HG03066 (cell line): ENCODE data around the gene PRR30.
"Not testable (repeated sequence)": the region's sequence is repeated elsewhere in the genome, so short reads cannot be mapped to it uniquely, and the experiment has no call there.

ENCODE experiments used
- ATAC-seq: cut with Tn5 transposase; IDR thresholded peaks from one replicate; pipeline ENCODE4 v1.9.1; 2021; ENCODE audit warnings: low read depth; ENCODE audit not compliant: unreplicated experiment

Gene PRR30

GRCh38 chr2:27139310-27139709 is at the start of gene PRR30:
Gene PRR30 (minus strand): TSS chr2:27139410. CDS start chr2:27138329, 1,081 bp downstream.
- ATAC-seq: no peak

- ATAC-seq: no peak
These were observed 47.6 kb upstream of the PRR30 start for GRCh38 chr2:27186613-27187345.

- no peak for ATAC-seq
These were observed 46.3 kb upstream of the PRR30 start for GRCh38 chr2:27185331-27186026.

- ATAC-seq: no peak
These were observed 44.9 kb upstream of the PRR30 start for GRCh38 chr2:27184115-27184514.

- no peak for ATAC-seq
These were observed 43.1 kb upstream of the PRR30 start for GRCh38 chr2:27182346-27182745.

GRCh38 chr2:27179344-27180000 is 40.3 kb upstream of the PRR30 start:
- ATAC-seq: no peak

- ATAC-seq: no peak
These were observed 39.3 kb upstream of the PRR30 start for GRCh38 chr2:27178469-27178868.

GRCh38 chr2:27177441-27178351 is 38.5 kb upstream of the PRR30 start:
- no peak for ATAC-seq

GRCh38 chr2:27175781-27176180 is 36.6 kb upstream of the PRR30 start:
- ATAC-seq: not testable (repeated sequence)

GRCh38 chr2:27175330-27175729 is 36.1 kb upstream of the PRR30 start:
- no peak for ATAC-seq

- no peak for ATAC-seq
These were observed 35.4 kb upstream of the PRR30 start for GRCh38 chr2:27174638-27175037.

GRCh38 chr2:27171351-27171848 is 32.2 kb upstream of the PRR30 start:
- ATAC-seq: no peak

- ATAC-seq: no peak
These were observed 31.5 kb upstream of the PRR30 start for GRCh38 chr2:27170581-27171337.

- ATAC-seq: no peak
These were observed 26.0 kb upstream of the PRR30 start for GRCh38 chr2:27164960-27165763.

- ATAC-seq: no peak
These were observed 23.2 kb upstream of the PRR30 start for GRCh38 chr2:27162151-27163121.

- no peak for ATAC-seq
These were observed 21.0 kb upstream of the PRR30 start for GRCh38 chr2:27160191-27160590.

- no peak for ATAC-seq
These were observed 20.1 kb upstream of the PRR30 start for GRCh38 chr2:27159271-27159670.

GRCh38 chr2:27158468-27158867 is 19.3 kb upstream of the PRR30 start:
- no peak for ATAC-seq
